Sigmoid colon (tissue), 7 donors: ENCODE measurements around the gene CD28. TPM values are rescaled to one million over a fixed set of nuclear protein-coding genes. Genes with fewer than 3 reads are reported as not detected.

Experiments
- DNase-seq: peaks from one replicate; pipeline ENCODE4 v3.0.0-alpha.2; 2019
- H3K27ac ChIP-seq, 4 donors: fragments of 200-600 bp; sonication (generic); one replicate each; pipeline ENCODE4 v1.5.1; 2016 to 2019; ENCODE audit warnings: mild to moderate bottlenecking in 1 of 4
- H3K27me3 ChIP-seq, 3 donors: fragments of 200-600 bp; sonication (generic); one replicate each; pipeline ENCODE4 v1.5.1; 2019; ENCODE audit warnings: mild to moderate bottlenecking in 1 of 3
- H3K36me3 ChIP-seq, 4 donors: fragments of 200-600 bp; sonication (generic); one replicate each; pipeline ENCODE4 v1.5.1; 2016 to 2019
- H3K4me1 ChIP-seq, 4 donors: fragments of 200-600 bp; sonication (generic); one replicate each; pipeline ENCODE4 v1.5.1; 2017 to 2019
- H3K4me3 ChIP-seq, 4 donors: fragments of 200-600 bp; sonication (generic); one replicate each; pipeline ENCODE4 v1.5.1; 2017 to 2019; ENCODE audit warnings: mild to moderate bottlenecking in 2 of 4, moderate library complexity in 1 of 4
- H3K9me3 ChIP-seq, 4 donors: fragments of 200-600 bp in 3 of 4; sonication (generic) in 3 of 4; one replicate each; pipeline versions ENCODE4 v1.5.1 to v1.6.1; 2013 to 2019
- EP300 ChIP-seq, 4 donors: sonication (generic); formaldehyde crosslinking; IDR thresholded peaks; one replicate each; pipeline ENCODE4 v1.6.1; 2017; ENCODE audit warnings: antibody characterized with exemption in 4 of 4
- POLR2A ChIP-seq, 2 donors: fragments of 450-650 bp; IDR thresholded peaks; one replicate each; pipeline ENCODE4 v1.6.1; 2016; ENCODE audit warnings: antibody characterized with exemption in 2 of 2, mild to moderate bottlenecking in 2 of 2, moderate library complexity in 2 of 2
- POLR2AphosphoS5 ChIP-seq, 4 donors: sonication (generic); formaldehyde crosslinking; IDR thresholded peaks; one replicate each; pipeline ENCODE4 v1.6.1; 2017; ENCODE audit warnings: antibody characterized with exemption in 4 of 4
- WGBS, 2 donors: extraction: QIAGEN DNeasy Blood & Tissue Kit; methylation state at CpG; one replicate each; pipeline ENCODE4 v1.1.7; 2013; 5-methylcytosine and 5-hydroxymethylcytosine counted together
- intact Hi-C: fragments of 100-400 bp; cut with DNase I; formaldehyde crosslinking; loops from one replicate; pipeline ENCODE4 v1.15.1; 2023
- polyA plus RNA-seq, 3 donors: library from polyadenylated mRNA; stranded (reverse); fragments of 200-250 nt; gene quantifications; one replicate each; pipeline ENCODE4 v1.2.3, GENCODE V29; 2013
- total RNA-seq, 4 donors: library from RNA; depleted of rRNA; stranded (reverse); fragments of >200 nt; gene quantifications; one replicate each; pipeline ENCODE4 v1.1.0, GENCODE V29; 2016
- TF ChIP-seq, protein P1 (sequence below), 4 experiments: fragments of 450-650 bp in 3 of 4; fragments of 200-600 bp in 1 of 4; IDR thresholded peaks; one replicate each; pipeline ENCODE4 v1.5.1; 2016 to 2019; ENCODE audit warnings: antibody characterized with exemption in 4 of 4, mild to moderate bottlenecking in 3 of 4, moderate library complexity in 2 of 4
- donor health status: healthy with polysubstance abuse.
- donor health status: Bipolar disorder and iron deficiency.
- donor health status: healthy.

CD28 gene
- total and polyA plus RNA-seq, 7 donors = under 0.01 to 6.2 (median 1.1) TPM

DNA sequence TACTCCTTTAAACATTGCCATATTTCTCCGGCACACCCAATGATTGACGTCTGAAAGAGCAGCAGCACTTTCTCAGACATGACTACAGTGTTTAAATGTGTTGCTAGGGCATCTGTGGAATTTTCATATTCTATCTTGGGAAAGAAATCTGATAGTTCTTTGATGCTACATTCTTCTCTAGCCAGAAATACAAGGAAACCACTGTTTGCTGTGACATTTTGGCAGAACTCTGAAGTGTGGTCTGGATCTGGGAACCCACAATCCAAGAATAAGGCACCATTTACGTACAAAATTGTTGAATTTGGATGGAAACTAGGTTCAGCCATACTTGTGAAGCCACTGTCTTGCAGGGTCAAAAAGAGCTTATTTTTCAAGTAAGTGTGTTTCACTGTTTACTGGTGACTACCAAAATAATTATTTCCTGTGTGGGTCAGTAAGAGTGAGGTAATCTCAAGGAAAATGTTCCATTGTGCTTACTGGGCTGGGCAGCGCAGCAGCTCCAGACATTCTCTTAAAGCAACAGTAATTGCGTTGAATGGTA, 21.3 kb upstream of the CD28 start:
- DNase-seq = no peak
- WGBS, 2 donors = 84 to 87% methylated on average over 5 of the region's 5 CpGs
- intact Hi-C loops = no loop called here
- Histone ChIP-seq H3K4me3 (no peak overlapping the region), H3K27ac (peak overlapping the region; percentile 21 to 76 (median 32)), H3K27me3 (no peaks in the 10 kb centered on the region), H3K4me1 (peaks cover 0 to 33% (median 26%) of the 10 kb centered on the region in 4 donors), H3K36me3 (no peaks in the 10 kb centered on the region), H3K9me3 (no peaks in the 10 kb centered on the region)
- TF ChIP-seq, protein P1, sequence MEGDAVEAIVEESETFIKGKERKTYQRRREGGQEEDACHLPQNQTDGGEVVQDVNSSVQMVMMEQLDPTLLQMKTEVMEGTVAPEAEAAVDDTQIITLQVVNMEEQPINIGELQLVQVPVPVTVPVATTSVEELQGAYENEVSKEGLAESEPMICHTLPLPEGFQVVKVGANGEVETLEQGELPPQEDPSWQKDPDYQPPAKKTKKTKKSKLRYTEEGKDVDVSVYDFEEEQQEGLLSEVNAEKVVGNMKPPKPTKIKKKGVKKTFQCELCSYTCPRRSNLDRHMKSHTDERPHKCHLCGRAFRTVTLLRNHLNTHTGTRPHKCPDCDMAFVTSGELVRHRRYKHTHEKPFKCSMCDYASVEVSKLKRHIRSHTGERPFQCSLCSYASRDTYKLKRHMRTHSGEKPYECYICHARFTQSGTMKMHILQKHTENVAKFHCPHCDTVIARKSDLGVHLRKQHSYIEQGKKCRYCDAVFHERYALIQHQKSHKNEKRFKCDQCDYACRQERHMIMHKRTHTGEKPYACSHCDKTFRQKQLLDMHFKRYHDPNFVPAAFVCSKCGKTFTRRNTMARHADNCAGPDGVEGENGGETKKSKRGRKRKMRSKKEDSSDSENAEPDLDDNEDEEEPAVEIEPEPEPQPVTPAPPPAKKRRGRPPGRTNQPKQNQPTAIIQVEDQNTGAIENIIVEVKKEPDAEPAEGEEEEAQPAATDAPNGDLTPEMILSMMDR (IDR thresholded peaks at IDR 0.05) = no peak
- TF ChIP-seq POLR2AphosphoS5 (IDR thresholded peaks at IDR 0.05) = peak in 2 of 4 donors; percentile 25 to 40

DNA sequence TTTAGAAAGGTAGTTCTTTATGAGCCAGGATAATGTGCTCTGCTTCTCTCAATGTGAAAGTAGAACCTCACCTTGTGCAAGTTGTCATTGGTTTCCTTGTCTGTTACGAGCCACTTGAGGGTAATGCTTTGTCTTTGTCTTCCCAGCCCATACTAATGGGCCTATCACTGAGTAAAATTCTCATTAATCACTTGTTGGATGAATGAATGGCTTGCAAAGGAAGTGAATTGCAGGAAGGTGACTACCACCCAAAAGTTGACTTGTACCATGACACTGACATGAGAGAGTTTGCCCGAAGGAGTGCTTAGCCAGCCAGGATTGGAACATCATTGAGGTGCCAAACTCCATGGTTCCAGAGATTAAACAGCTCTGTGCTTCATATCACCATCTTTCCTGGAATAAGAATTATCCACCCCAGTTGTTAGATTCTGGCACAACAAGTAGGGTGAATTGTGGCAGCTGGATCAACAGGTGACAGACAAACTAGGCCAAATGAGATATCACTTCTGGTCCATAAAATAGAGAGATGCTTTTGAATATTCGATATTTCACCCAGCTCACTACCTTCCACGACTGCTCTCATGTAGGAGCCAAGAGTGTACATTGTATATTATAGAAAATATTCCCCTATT, 20.5 kb upstream of the CD28 start:
- intact Hi-C loops = no loop called here
- no peak for DNase-seq
- Histone ChIP-seq H3K4me1 (peaks cover 0 to 29% (median 25%) of the 10 kb centered on the region in 4 donors), H3K27me3 (no peaks in the 10 kb centered on the region), H3K27ac (peak overlapping the region in 3 of 4 donors; percentile 31 to 76 (median 33)), H3K9me3 (no peaks in the 10 kb centered on the region), H3K4me3 (no peak overlapping the region), H3K36me3 (no peaks in the 10 kb centered on the region)
- WGBS, 2 donors = 95 to 96% methylated on average over 4 of the region's 4 CpGs
- TF ChIP-seq POLR2A (IDR thresholded peaks at IDR 0.05) (no peak), POLR2AphosphoS5 (IDR thresholded peaks at IDR 0.05) (no peak), EP300 (IDR thresholded peaks at IDR 0.05) (no peak)
- TF ChIP-seq, protein P1 (IDR thresholded peaks at IDR 0.05) = no peak

DNA sequence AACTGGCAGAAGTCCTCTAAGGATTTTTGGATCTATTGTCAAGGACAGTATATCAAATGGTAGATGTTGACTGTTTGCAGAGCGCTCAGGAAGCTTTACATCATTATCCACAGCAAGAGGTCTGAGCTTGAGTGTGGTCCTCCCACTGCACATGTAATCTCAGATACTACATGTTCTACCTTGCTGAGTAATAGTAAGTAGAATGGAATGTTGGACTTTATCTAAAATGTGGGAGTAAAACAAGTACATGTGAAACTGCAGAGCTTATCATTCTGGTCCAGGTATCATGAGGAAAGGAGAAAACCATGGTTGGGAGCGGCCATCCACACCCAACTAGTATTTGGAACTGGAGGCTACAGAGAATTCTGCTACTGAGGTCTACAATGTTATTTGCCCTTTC, 19.3 kb upstream of the CD28 start:
- peaks cover 0 to 18% (median 13%) of the 10 kb centered on the region in 4 donors for H3K4me1 ChIP-seq
- no peaks in the 10 kb centered on the region for H3K27me3 ChIP-seq
- 94 to 98% methylated on average over 2 of the region's 2 CpGs for WGBS, 2 donors
- H3K36me3 ChIP-seq = no peaks in the 10 kb centered on the region
- TF ChIP-seq POLR2A (IDR thresholded peaks at IDR 0.05) (no peak), POLR2AphosphoS5 (IDR thresholded peaks at IDR 0.05) (no peak), EP300 (IDR thresholded peaks at IDR 0.05) (no peak)
- intact Hi-C loops = no loop called here
- H3K9me3 ChIP-seq = no peaks in the 10 kb centered on the region
- no peak for DNase-seq
- H3K27ac ChIP-seq = no peak overlapping the region
- H3K4me3 ChIP-seq = no peak overlapping the region

DNA sequence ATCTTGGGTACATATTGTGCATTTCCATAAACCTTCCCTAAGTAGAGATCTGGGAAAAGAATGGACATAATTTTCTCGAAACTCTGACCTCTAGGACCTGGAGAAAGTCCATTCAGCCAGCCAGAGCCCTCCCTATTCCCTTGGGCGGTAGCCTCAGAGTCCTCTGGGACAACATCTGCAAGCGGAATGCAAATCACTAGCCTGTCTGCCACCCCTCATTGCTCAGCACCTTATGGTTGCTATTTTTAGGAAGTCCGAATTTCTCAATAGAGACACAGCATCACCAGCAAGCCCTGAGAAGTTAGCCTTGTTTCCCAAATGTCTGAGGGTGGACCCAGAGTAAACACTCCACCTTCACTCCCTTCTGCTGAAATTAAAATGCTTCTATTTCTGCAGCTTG, 17.6 kb upstream of the CD28 start:
- H3K4me3 ChIP-seq = no peak overlapping the region
- DNase-seq = no peak
- H3K27ac ChIP-seq = no peak overlapping the region

DNA sequence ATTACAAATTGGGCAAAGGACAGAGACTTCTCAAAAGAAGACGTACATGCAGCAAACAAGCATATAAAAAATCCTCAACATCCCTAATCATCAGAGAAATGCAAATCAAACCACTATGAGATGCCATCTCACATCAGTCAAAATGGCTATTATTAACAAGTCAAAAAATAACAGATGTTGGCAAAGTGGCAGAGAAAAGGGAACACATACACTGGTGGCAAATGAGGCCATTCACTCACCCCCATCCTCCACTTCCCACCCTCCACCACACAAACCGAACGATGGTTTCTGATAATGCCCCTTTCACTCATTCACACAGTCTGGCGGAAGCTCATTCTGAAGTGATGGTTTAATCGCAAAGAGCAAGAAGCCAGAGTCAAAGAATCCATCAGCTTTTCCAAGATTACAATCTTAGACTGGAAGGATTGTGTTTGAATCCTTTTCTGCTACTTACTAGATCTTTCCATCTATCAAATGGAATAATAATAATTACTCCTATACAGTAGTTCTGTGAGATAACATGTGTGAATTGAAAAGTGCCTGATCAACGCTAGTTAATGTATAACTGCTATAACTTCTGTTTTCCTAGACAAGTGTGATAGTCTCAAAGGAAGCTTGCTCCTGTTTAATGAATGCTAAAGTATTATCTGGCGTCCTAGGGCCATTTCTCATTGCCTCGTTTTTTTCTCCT, 16.9 kb upstream of the CD28 start:
- DNase-seq = no peak
- Histone ChIP-seq H3K4me1 (peaks cover 0 to 4% (median 0%) of the 10 kb centered on the region in 4 donors), H3K9me3 (no peaks in the 10 kb centered on the region), H3K27me3 (no peaks in the 10 kb centered on the region), H3K4me3 (no peak overlapping the region), H3K27ac (no peak overlapping the region), H3K36me3 (no peaks in the 10 kb centered on the region)
- no peak for TF ChIP-seq EP300 (IDR thresholded peaks at IDR 0.05)
- TF ChIP-seq, protein P1 (IDR thresholded peaks at IDR 0.05) = no peak
- TF ChIP-seq POLR2A (IDR thresholded peaks at IDR 0.05) = no peak
- no peak for TF ChIP-seq POLR2AphosphoS5 (IDR thresholded peaks at IDR 0.05)
- WGBS, 2 donors = 44 to 59% methylated on average over 8 of the region's 8 CpGs
- intact Hi-C loops = no loop called here

More for the DNA sequence above, 17.6 kb upstream of the CD28 start:
- TF ChIP-seq POLR2A (IDR thresholded peaks at IDR 0.05) (no peak), POLR2AphosphoS5 (IDR thresholded peaks at IDR 0.05) (no peak), EP300 (IDR thresholded peaks at IDR 0.05) (no peak)
- TF ChIP-seq, protein P1 (IDR thresholded peaks at IDR 0.05) = no peak
- peaks cover 0 to 11% (median 2%) of the 10 kb centered on the region in 4 donors for H3K4me1 ChIP-seq
- 55 to 68% methylated on average over 4 of the region's 4 CpGs for WGBS, 2 donors
- no peaks in the 10 kb centered on the region for H3K36me3 ChIP-seq
- no peaks in the 10 kb centered on the region for H3K27me3 ChIP-seq
- intact Hi-C loops = no loop called here
- H3K9me3 ChIP-seq = no peaks in the 10 kb centered on the region
